ENCODE results near the gene SLC66A1.
"Not testable (repeated sequence)": the region's sequence is repeated elsewhere in the genome, so short reads cannot be mapped to it uniquely, and the experiment has no call there.

Gene SLC66A1, protein sequence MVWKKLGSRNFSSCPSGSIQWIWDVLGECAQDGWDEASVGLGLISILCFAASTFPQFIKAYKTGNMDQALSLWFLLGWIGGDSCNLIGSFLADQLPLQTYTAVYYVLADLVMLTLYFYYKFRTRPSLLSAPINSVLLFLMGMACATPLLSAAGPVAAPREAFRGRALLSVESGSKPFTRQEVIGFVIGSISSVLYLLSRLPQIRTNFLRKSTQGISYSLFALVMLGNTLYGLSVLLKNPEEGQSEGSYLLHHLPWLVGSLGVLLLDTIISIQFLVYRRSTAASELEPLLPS
- total RNA-seq, result 8.3 to 16.3 (median 12.4) reads per million in 4 experiments

DNA sequence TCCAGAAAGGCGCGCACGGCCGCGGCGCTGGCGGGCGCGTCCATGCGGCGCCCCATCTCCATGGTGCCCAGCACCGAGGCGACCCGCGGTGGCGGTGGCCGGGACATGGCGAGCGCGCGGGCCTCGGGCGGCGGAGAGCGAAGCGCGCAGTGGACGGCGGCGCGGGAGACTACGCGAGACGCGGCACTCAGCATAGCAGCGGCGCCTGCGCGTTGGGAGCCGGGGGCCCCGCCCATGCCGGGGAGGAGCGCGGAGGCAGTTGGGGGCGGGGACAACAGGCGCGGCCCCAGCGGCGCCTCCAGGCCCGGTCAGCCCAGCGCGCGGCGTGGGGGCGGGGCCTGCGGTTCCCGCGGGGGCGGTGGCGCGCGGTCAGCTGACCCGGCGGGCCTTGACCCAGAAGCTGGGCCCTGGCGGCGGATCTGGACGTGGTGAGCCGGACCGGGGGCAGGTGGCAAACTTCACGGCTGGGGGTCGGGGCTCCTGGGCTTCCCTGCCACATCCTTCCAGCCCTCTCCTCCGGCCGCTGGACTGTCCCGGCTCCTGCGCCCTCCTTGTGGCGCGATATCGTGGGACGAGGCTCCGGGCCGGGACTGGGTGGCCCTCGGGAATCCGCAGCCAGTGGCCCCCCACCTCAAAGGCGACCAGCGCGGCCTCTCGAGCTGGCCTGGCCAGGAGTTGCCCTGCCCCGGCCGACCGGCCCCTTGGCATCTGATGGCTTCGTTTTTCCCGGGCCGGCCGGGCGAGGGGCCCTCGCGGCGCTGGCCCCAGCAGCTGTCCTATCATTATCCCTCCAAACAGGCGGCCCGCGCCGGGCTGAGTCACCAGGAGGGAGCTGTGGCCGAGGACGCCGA, at the start of gene SLC66A1, which contains the start of gene AKR7A2:
SLC66A1 (plus strand) TSS at position 396 of the 851 bp plus-strand sequence. CDS start 5,352 bp downstream, outside the sequence.
AKR7A2 (minus strand) TSS at position 214 of the 851 bp plus-strand sequence; CDS start at position 194, 20 bp downstream.
- DNase-seq, result peak; percentile 71

DNA sequence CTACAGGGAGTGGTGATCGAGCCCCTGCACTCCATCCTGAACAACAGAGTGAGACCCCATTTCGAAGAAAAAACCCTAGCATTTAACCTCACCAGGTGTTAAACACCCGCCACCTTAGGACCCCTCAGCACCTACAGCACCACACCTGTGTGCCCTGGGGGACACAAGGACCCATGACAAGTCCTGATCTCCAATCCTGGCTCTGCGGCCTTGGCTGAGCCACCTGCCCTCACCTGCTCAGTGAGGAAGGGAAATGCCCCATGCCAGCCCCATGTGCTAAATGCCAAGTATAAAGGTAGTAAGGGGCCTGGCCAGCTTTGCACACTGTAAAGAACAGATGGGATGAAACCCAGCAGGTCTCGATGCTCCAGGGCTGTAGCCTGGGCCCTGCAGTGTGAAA, 49.4 kb upstream of the SLC66A1 start:
- DNase-seq, result no peak

DNA sequence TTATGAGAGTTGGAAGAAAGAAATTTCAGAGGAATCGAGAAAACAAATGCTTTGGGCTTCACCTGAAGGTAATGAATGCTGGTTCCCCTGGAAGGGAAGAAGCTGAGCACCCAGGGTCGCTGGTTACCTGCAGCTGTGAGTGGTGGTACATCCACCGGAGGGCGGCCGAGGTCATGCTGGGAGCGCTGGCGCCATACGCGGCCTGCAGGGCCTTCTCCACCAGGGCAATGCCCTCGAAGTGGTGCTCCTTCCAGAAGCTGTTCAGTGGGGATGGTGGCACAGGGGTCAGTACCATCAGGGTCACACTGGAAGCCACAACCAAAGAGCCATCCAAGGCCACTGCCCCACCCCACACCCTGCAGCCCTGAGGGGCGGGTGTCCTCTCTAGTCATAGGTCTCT, 43.7 kb upstream of the SLC66A1 start:
- no peak for DNase-seq

DNA sequence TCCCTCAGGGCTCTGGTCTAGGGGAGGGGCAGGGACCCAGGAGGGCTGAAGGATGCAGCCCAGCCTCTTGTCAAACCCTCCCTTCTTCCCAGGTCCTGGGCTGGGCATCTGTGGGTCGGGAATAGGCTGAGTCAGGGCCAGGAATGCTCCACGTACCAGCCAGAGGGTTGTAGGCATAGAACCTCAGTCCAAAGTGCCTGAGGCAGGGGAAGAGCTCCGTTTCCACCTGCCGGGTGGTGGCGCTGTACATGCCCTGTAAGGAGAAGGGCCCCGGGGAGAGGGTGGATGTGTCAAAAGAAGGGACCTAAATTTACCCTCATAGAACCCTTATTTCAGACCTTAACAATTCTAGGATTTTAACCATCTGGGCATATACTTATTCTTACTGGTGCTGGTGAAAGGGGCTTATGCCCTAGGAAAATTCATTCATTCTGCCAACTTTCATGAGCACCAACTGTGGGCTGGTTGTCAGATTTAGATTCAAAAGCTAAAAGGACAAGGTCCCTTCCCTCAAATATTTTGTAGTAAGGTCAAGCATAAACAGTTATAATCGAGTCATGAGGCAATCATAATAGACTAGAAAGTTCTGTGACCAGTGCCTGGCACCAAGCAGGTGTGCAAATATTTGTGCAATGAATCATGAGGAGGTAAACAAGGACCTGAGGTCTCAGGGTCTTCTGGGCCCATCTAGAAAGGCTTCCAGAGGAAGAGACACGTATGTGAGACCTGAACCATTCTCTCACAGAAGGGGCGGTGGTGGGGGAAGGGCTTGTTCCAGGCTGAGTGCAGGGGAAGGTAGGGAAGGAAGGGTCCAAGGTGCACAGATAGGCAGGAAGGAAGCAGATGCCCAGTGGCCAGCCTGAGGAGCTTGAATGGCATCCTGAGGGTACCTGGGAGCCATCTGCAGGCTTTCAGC, 42.4 kb upstream of the SLC66A1 start:
- DNase-seq, result not testable (repeated sequence)

DNA sequence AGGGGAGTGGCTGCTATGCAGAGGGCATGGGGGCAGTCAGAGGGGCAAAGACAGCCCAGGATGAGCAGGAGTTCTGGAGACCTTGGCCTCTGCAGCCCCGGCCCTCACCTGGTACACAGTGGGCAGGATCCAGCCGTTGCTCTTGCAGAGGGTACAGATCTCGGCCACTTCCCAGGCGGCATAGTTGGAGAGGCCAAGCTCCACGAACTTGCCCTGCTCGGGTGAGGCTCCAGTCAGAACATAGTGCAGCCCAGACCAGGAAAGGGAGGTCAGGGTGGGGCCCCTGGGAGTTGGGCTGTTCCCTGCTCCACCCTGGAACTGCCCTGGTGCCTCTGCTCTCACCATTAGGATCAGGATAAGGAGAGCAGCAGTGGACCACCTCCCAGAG, 41.8 kb upstream of the SLC66A1 start:
- DNase-seq, result not testable (repeated sequence)

DNA sequence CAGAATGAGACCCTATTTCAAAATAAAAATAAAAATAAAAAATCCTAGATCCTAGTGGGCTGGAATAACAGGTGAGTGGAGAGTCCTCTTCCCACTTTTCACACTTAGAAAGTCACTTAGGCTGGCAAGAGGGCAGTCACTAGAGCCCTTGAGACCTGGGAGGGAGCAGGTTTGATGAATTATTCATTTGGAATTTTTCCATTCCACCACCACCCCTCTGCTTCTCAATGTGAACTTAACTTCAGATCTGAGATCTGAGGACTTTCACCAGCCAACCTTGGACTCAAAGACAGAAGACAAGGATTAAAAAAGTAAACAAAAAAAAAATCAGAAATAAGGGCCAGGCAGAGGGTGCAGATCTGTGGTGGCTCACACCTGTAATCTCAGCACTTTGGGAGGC, 40.1 kb upstream of the SLC66A1 start:
- DNase-seq, result no peak

DNA sequence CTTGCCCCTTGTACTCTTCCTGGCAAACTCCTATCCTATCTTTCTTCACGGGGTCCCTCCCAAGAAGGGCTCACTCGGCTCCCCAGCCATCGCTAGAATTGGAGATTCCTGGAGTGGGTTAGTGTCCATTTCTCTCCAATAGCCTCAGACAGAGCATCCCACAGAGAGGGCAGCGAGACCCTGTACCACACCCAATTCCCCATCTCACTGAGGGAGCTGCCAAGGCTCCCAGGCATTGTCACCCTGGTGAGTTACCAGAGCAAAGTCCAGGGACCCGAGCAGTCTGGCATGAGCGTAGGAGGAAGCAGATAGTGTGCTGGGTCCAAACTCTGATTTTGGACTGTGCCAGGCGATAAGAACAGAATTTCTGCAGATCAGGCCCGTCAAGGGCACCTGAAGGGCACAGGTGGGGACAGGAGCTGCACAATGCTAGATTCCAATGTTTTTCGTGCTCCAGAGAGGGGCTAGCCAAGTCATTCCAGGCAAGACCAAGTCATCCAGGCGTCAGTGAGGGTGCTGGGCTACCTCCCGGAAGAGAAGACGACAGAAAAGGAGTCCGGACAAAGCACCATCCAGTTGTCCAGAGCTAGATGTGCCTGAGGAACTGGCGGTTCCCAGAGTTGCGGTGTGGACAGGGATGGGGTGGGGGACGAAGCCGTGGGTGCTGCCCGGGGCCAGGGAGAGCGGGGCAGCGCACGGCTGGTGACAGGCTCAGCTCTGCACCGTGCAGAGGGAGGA, 38.9 kb upstream of the SLC66A1 start:
- no peak for DNase-seq

DNA sequence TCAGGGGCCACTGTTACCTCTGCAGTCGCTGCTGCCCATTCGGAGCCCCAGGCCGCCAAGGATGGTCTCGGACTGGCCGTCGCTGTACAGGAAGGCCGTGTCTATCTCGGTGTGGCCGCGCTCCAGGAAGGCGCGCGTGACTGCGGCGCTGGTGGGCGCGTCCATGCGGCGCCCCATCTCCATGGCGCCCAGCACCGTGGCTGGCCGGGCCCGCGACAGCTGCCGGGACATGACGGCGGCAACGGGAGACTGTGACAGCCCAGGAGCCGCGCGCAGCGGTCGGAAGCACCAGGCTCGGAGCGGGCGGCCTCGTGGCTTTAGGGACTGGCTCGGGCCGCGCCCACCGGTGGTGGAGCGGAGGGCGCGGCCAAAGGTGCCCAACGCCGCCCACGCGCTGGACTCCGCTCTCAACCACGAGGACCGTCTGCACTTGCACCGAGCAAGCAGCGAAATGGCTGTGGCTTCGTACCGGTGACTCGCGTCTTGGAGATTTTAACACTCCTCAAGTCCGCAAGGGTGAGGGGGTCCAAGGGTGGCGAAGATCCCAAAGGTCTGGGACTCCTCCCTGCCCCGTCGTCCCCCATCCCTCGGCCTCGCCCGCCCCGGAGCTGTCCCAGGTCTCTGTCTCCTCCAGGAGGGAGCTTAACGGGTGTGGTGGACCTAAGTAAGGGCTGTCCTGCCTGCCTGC, 38.1 kb upstream of the SLC66A1 start:
- not testable (repeated sequence) for DNase-seq

DNA sequence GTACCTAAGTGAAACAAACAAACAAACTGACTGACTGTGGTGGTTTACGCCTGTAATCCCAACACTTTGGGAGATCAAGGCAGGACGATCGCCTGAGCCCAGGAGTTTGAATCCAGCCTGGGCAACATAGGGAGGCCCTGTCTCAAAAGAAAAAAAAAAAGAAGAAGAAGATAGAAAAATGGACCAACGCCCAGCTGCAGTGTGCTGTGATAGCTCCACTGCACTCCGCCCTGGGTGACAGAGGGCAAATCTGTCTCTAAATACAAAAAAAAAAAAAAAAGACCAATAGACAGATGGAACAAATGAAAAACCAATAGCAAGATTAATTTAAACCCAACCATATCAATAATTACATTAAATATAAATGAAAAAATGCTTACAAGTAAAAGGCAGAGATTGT, 37.5 kb upstream of the SLC66A1 start:
- no peak for DNase-seq

DNA sequence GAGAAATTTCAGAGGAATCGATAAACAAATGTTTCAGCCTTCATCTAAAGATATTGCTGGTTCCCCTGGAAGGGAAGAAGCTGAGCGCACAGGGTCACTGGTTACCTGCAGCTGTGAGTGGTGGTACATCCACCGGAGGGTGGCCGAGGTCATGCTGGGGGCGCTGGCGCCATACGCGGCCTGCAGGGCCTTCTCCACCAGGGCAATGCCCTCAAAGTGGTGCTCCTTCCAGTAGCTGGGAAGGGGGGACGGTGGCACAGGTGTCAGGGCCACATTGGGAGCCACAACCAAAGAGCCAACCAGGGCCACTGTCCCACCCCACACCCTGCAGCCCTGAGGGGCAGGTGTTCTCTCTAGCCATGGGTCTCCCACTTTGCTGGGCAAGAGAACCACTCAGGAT, 28.2 kb upstream of the SLC66A1 start:
- DNase-seq, result no peak

DNA sequence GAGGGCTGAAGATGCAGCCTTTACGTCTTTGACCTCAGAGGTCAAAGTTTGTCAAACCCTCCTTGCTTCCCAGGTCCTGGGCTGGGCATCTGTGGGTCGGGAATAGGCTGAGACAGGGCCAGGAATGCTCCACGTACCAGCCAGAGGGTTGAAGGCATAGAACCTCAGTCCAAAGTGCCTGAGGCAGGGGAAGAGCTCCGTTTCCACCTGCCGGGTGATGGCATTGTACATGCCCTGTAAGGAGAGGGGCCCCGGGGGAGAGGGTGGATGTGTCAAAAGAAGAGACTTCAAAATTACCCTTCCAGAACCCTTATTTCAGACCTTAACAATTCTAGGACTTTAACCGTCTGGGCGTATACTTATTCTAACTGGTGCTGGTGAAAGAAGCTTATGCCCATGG, 27.2 kb upstream of the SLC66A1 start:
- no peak for DNase-seq

DNA sequence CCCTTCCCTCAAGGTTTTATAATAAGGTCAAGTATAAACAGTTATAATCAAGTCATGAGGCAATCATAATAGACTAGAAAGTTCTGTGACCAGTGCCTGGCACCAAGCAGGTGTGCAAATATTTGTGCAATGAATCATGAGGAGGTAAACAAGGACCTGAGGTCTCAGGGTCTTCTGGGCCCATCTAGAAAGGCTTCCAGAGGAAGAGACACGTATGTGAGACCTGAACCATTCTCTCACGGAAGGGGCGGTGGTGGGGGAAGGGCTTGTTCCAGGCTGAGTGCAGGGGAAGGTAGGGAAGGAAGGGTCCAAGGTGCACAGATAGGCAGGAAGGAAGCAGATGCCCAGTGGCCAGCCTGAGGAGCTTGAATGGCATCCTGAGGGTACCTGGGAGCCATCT, 26.8 kb upstream of the SLC66A1 start:
- DNase-seq, result not testable (repeated sequence)

DNA sequence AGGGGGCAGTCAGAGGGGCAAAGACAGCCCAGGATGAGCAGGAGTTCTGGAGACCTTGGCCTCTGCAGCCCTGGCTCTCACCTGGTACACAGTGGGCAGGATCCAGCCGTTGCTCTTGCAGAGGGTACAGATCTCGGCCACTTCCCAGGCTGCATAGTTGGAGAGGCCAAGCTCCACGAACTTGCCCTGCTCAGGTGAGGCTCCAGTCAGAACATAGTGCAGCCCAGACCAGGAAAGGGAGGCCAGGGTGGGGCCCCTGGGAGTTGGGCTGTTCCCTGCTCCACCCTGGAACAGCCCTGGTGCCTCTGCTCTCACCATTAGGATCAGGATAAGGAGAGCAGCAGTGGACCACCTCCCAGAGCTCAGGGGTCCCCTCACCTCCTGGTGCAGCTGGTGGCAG, 26.3 kb upstream of the SLC66A1 start:
- DNase-seq, result not testable (repeated sequence)

DNA sequence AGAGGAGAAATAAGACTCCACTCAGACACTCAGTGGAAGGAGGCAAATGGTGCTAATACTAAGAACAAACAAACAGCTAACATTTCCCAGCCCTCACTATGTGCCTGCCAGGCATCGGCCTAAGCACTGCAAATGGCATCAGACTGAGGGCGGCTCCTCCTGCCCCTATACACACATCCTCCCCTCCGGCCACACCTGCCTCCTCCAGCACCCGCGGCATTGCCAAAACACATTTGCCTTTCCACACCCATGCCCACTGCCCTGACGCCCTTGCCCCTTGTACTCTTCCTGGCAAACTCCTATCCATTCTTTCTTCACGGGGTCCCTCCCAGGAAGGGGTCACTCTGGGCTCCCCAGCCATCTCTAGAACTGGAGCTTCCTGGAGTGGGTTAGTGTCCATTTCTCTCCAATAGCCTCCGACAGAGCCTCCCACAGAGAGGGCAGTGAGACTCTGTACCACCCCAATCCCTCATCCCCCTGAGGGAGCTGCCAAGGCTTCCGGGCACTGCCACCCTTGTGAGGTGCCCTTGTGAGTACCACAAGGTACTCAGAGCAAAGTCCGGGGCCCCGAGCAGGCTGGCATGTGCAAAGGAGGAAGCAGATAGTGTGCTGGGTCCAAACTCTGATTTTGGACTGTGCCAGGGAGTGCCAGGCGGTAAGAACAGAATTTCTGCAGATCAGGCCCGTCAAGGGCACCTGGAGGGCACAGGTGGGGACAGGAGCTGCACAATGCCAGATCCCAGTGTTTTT, 24.5 kb upstream of the SLC66A1 start:
- DNase-seq, result no peak

DNA sequence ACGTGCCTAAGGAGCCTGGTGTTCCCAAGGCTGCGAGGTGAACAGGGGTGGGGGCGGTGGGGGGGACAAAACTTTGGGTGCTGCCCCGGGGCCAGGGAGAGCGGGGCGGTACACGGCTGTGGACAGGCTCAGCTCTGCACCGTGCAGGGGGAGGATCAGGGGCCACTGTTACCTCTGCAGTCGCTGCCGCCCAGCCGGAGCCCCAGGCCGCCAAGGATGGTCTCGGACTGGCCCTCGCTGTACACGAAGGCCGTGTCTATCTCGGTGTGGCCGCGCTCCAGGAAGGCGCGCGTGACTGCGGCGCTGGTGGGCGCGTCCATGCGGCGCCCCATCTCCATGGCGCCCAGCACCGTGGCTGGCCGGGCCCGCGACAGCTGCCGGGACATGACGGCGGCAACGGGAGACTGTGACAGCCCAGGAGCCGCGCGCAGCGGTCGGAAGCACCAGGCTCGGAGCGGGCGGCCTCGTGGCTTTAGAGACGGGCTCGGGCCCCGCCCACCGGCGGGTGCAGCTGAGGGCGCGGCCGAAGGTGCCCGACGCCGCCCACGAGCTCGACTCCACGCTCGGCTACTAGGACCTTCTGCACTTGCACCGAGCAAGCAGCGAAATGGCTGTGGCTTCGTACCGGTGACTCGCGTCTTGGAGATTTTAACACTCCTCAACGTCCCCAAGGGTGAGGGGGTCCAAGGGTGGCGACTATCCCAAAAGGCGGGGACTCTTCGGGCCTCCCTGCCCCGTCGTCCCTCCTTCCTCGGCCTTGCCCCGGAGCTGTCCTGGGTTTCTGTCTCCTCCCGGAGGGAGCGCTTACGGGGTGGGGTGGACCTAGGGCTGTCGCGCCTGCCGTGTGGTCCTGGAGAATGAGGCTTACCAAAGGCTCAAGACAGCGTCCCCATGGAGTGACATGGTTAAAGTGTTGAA, 23.5 kb upstream of the SLC66A1 start, which contains the start of gene AKR7A3:
AKR7A3 (minus strand) TSS at position 447 of the 918 bp plus-strand sequence; CDS start at position 386, 61 bp downstream.
- DNase-seq, result peak; percentile 19

DNA sequence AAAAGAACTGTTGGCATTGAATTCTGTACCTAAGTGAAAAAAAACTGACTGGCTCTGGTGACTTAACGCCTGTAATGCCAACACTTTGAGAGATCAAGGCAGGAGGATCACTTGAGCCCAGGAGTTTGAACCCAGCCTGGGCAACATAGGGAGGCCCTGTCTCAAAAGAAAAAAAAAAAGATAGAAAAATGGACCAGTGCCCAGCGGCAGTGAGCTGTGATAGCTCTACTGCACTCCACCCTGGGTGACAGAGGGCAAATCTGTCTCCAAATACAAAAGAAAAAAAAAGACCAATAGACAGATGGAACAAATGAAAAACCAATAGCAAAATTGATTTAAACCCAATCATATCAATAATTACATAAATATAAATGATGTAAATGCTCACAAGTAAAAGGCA, 22.9 kb upstream of the SLC66A1 start:
- DNase-seq, result no peak

DNA sequence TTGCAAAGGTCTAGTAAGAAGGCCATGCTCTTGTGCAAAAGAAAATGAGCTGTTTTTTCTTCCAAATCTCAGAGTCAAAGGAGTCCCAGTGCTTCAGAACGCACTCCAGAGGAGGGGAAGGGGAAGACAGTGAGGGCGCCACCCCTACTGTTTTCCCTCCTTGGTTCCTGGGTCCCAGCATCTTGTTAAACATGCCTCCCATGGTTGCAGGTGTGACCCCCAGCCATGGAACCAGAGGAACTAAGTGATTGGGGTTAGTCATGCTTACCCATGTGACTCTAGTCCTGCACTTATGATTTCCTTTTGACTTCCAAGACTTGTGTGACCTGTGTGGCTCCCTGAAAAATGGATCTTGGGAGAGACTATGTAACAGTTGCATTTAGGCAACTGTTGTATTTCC, 17.5 kb upstream of the SLC66A1 start:
- no peak for DNase-seq

DNA sequence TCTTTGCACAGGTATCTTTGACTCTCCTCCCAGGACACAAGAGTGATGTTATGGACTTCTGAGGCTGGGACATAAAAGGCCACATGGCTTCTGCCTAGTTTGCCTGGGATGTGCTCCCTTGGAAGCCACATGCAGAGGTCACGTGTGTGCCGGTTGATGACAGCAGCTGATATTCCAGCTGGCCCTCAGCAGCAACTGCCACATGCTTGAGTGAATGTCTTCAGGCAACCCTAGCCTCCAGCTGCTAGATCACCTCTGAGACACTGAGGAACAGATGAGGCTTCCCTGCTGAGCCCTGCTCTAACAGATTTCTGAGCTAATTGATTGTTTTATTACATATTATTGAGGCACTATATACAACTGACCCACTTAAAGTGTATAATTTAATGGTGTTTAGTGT, 11.9 kb upstream of the SLC66A1 start:
- DNase-seq, result no peak

DNA sequence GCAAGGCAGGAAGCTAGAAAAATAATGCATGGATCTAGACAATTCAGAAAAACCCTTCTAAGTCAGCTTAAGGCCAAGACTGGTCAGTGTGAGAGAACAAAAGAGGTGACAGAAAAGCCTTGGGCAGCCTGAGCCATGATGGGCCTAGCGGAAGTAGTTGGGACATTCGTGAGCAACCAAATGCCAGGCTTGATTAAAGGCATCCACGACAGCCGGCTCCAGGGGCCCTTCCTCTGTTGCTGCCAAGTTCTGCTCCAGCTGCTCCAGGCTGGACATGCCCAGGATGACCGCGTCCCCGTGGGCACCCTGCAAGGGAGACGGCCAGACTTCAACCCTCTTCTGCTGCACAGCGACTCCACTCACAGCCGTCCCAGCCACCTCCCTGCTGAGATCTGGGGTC, 8.0 kb upstream of the SLC66A1 start:
- not testable (repeated sequence) for DNase-seq
